ENCODE results near the gene TNIP1. TPM values are rescaled to one million over a fixed set of nuclear protein-coding genes. Genes with fewer than 3 reads are reported as not detected.

The TNIP1 gene
- total RNA-seq, 1 donor from 2014 or later: 99.6 TPM

DNA sequence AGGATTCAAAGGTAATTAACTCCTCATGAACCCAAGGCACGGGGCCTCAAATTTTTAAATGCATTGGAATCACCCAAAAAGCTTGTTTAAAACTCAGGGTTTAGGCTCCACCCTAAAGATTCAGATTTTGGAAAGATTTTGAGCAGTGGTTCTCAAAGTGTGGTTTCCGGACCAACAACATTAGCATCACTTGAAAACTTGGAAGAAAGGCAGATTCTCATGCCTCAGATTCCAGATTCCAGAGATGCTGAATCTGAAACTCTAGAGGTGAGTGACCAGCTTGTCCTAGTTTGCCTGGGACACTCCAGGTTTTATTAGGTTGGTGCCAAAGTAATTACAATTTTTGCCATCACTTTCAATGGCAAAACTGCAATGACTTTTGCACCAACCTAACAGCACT lies 24.7 kb upstream of the TNIP1 start:
- Histone ChIP-seq H3K27me3 (ENCODE audit: low read depth) (no peaks in the 10 kb centered on the region), H3K4me1 (peaks cover 31% of the 10 kb centered on the region), H3K36me3 (peaks cover 80% of the 10 kb centered on the region), H3K9me3 (no peaks in the 10 kb centered on the region), H3K27ac (no peak overlapping the region), H3K4me3 (no peak overlapping the region)
- intact Hi-C loops (cut with DNase I): no loop called here
- no peak for DNase-seq
- TF ChIP-seq, protein P1, sequence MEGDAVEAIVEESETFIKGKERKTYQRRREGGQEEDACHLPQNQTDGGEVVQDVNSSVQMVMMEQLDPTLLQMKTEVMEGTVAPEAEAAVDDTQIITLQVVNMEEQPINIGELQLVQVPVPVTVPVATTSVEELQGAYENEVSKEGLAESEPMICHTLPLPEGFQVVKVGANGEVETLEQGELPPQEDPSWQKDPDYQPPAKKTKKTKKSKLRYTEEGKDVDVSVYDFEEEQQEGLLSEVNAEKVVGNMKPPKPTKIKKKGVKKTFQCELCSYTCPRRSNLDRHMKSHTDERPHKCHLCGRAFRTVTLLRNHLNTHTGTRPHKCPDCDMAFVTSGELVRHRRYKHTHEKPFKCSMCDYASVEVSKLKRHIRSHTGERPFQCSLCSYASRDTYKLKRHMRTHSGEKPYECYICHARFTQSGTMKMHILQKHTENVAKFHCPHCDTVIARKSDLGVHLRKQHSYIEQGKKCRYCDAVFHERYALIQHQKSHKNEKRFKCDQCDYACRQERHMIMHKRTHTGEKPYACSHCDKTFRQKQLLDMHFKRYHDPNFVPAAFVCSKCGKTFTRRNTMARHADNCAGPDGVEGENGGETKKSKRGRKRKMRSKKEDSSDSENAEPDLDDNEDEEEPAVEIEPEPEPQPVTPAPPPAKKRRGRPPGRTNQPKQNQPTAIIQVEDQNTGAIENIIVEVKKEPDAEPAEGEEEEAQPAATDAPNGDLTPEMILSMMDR (IDR thresholded peaks at IDR 0.05): no peak
- no peak for ATAC-seq

GRCh38 chr5:151104795-151105194 lies 24.0 kb upstream of the TNIP1 start:
- Histone ChIP-seq H3K4me1 (peaks cover 38% of the 10 kb centered on the region), H3K9me3 (no peaks in the 10 kb centered on the region), H3K27ac (peak overlapping the region; percentile 47), H3K27me3 (ENCODE audit: low read depth) (no peaks in the 10 kb centered on the region), H3K36me3 (peaks cover 73% of the 10 kb centered on the region), H3K4me3 (no peak overlapping the region)
- ATAC-seq: peak; percentile 56 to 63
- no peak for DNase-seq
- intact Hi-C loops (cut with DNase I): no loop called here
- TF ChIP-seq, protein P1 (IDR thresholded peaks at IDR 0.05): no peak

- no peak for DNase-seq
- H3K27ac ChIP-seq: peak overlapping the region; percentile 19
- peaks cover 44% of the 10 kb centered on the region for H3K36me3 ChIP-seq
Observed at GRCh38 chr5:151101746-151102145, 20.9 kb upstream of the TNIP1 start.

DNA sequence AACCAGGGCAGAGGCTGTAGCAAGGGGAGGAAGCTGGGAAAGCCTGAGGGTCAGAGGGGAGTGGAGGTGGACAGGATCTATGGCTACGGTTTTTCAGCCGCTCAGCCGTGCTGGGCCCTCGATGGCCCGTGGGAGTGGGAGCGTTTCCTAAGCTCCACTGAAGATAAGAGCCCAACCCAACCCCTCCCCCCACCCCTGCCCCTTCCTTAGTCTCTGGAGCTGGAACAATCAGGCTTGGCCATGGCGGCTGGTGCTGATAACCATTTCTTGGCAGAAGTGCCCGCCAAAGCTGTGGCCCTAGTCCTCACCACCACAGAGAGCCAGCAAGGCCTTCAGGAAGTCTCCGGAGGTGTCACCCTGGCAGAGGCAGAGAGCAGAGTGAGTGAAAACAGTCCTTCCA lies 20.3 kb upstream of the TNIP1 start:
- intact Hi-C loops (cut with DNase I): no loop called here
- peaks cover 60% of the 10 kb centered on the region for H3K4me1 ChIP-seq
- DNase-seq (no peak), ATAC-seq (no peak)
- H3K27ac ChIP-seq: peak overlapping the region; percentile 19
- H3K27me3 ChIP-seq (ENCODE audit: low read depth): no peaks in the 10 kb centered on the region
- peaks cover 38% of the 10 kb centered on the region for H3K36me3 ChIP-seq
- no peaks in the 10 kb centered on the region for H3K9me3 ChIP-seq
- H3K4me3 ChIP-seq: no peak overlapping the region
- TF ChIP-seq, protein P1 (IDR thresholded peaks at IDR 0.05): no peak

More at GRCh38 chr5:151101746-151102145, 20.9 kb upstream of the TNIP1 start:
- intact Hi-C loops (cut with DNase I): no loop called here
- Histone ChIP-seq H3K27me3 (ENCODE audit: low read depth) (no peaks in the 10 kb centered on the region), H3K4me3 (no peak overlapping the region), H3K9me3 (no peaks in the 10 kb centered on the region), H3K4me1 (peaks cover 54% of the 10 kb centered on the region)
- TF ChIP-seq, protein P1 (IDR thresholded peaks at IDR 0.05): no peak
- ATAC-seq: no peak

GRCh38 chr5:151100681-151101080 lies 19.8 kb upstream of the TNIP1 start:
- TF ChIP-seq, protein P1 (IDR thresholded peaks at IDR 0.05): no peak
- Histone ChIP-seq H3K4me1 (peaks cover 65% of the 10 kb centered on the region), H3K9me3 (no peaks in the 10 kb centered on the region), H3K27ac (peak overlapping the region; percentile 19), H3K27me3 (ENCODE audit: low read depth) (no peaks in the 10 kb centered on the region), H3K36me3 (peaks cover 36% of the 10 kb centered on the region), H3K4me3 (no peak overlapping the region)
- DNase-seq: no peak
- intact Hi-C loops (cut with DNase I): no loop called here
- ATAC-seq: no peak

DNA sequence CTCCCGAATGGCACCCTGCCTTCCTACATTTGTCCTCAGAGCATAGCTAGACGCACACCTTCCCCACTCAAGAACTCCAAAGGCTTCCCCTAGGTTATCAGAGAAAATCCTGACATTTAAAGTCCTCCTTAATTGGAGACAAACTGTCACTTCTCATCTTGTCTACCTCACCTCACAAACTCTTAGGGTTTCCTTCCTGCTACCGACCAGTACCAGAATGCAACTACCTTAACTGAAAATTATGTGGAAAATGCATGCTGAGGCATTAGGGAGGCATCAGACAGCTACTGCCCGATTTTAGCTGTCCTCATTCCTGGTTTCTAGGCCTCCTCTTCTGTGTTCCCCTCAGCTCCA lies 17.9 kb upstream of the TNIP1 start:
- ATAC-seq (no peak), DNase-seq (no peak)
- TF ChIP-seq, protein P1 (IDR thresholded peaks at IDR 0.05): no peak
- Histone ChIP-seq H3K36me3 (peaks cover 20% of the 10 kb centered on the region), H3K4me1 (peaks cover 84% of the 10 kb centered on the region), H3K27ac (no peak overlapping the region), H3K27me3 (ENCODE audit: low read depth) (no peaks in the 10 kb centered on the region), H3K9me3 (no peaks in the 10 kb centered on the region), H3K4me3 (no peak overlapping the region)
- intact Hi-C loops (cut with DNase I): no loop called here

Data from lower lobe of right lung (tissue), 2 donors.